NCI-H2029 (cell line): ENCODE data around the gene ZNF362.

ENCODE experiments used
- DNase-seq: peaks from one replicate; lab custom pipeline; 2025; lab: John Stamatoyannopoulos, UW

ZNF362 gene

GRCh38 chr1:33327587-33328325 lies 71.5 kb downstream of the ZNF362 start:
- DNase-seq: peak; percentile 87

DNA sequence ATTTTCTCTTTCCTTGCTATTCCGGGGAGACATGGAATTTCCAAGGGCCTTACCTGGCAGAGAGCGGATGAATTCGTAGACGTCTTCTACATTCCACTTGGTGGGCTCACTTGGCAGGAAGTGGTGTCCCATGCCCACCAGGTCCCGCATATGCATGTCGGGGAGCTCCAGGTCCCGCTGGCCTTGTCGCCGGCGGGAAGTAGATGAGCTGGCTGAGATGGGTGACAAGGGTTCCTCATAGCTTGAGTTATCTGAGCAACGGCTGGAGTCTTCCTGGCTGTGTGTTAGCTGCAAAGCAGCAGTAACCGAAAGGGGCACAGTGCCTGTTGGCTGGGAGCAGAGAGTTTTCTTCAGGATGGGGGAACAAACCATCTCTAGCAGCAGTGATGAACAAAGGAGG lies 72.5 kb downstream of the ZNF362 start:
- no peak for DNase-seq

DNA sequence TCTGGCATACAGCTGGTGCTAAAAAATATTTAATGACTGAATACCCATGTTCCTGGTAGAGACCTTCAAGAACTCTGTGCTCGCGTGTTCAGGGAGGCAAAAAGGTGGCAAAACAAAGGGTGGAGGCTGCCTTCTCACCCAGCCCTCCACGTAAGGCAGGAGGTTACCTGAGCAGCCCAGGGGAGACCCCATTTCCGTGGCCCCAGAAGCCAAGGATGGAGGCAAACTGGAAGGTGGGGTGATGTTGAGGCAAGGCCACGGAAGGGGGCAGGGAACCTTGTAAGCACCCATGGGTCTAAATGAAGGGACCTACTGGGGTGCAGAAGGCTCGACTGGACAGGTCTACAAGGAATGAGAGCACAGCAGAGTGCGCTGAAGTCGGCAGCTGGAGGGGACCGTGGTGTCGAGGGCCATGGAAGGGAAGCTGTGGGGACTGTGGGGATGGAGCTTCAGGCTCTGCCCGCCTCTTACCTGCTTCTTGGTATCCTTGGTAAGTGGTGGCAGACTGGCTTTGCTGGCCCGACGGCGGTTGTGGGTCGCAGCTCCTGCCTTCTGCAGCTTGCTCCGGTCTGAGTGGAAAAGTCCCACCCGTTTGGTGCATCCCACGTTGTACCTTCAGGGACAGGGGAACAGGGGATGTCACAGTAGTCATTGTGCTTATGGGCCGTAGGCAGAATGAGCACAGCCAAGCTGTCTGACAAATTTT lies 73.5 kb downstream of the ZNF362 start:
- DNase-seq: no peak

DNA sequence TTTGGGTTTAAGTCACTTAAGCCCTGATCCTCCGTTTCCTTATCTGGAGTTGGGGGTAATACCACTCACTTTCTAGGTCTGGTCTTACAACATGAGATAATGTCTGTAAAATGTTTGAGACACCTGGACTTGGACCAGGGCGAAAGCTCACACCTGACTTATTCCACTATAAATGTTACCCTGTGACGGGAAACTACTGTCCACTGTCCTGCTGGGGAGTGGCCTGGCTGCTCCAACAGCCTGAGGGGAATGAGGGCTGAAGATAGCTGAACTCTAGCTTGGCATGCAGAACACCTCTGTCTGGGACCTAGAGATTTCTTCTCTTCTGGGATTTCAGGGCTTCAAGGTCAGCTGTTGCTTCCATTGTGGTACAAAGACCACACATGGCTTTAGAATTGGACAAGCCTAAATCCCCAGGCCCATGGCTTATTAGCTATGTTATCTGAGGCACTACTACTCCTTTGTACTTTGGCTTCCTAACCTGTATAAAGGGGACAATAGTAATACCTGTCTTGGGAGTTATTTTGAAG lies 74.1 kb downstream of the ZNF362 start:
- DNase-seq: no peak

GRCh38 chr1:33330906-33331305 lies 74.6 kb downstream of the ZNF362 start:
- DNase-seq: no peak

- DNase-seq: no peak
These were observed 75.4 kb downstream of the ZNF362 start for GRCh38 chr1:33331444-33332356.

GRCh38 chr1:33332357-33332789 lies 76.1 kb downstream of the ZNF362 start:
- DNase-seq: no peak

GRCh38 chr1:33332881-33333280 lies 76.6 kb downstream of the ZNF362 start:
- DNase-seq: no peak

DNA sequence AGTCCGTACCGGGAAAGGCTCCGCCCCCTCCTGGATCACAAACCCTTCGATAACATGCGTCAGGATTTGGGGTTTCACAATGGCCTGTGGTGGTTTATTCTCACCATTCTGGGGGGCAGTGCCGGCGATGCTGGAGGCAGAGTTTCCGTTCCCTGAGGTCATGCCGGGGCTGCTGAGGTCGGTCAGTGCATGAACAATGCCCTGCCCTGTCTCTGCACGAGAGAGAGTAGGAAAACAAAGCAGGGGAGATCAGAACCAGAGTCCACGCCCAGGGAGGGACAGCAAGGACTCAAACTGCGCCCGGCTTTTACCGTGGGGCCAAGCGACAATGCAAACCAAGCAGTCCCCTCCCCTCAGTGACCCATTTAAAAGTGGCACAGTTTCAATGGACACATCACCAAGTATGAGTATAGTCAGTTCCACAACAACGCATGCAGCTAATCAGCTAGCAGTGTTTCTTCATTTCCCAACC lies 77.8 kb downstream of the ZNF362 start:
- no peak for DNase-seq

DNA sequence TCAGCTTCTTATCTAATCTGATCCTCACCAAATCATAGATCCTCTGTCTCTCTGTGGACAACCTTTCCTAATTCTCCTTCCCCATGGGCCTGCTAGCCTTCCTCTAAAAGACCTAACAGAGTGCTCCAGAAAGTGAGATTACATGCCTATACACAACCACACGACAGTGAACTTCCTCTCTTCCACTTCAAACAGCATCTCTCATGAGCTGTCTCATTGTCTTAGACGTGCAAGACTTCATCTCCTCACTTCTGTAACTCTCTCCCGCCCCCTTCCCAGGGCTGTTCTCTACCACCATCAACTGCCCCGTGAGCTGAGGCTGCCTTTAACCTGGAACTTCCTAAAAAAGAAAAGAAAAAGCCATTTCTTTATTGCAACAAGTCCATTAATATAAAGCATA lies 78.7 kb downstream of the ZNF362 start:
- DNase-seq: no peak

DNA sequence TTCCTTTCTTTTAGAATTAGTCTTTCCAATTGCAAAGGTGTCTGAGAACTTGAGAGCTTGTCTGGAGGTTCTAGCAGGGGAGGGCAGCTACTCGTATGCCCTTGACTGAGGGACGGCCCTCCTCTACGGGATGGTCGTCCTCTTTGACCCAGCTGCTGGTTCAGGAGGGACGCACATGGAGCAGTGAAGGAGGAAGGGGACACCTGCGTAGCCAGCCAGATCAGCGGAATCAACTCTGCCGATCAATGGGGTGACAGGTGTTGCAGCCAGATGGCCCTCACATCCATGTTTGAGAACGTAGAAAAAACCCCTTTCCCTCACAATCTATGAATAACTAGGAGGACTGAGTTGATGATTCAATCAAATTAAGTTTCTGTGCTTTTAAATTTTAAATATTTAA lies 80.3 kb downstream of the ZNF362 start:
- no peak for DNase-seq

GRCh38 chr1:33337441-33337840 lies 81.1 kb downstream of the ZNF362 start:
- DNase-seq: no peak

DNA sequence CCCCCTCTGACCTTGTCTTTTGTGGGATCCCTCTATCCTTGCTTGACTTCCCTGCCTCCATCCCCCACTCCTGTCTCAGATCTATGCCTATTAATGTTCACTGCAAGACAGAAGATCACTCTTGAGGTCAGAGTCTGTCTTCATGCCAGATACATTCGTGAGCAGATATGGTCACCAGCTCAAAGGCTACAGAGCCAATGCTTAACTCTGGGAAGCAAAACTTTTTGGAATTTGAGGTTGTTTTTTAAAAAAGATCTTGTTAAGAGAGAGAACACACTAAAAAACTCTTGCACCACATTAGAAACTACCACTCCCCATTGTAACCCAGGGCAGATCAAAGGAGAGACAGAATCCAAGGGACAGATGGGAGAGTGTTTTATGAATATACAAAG lies 81.8 kb downstream of the ZNF362 start:
- no peak for DNase-seq

GRCh38 chr1:33338440-33339211 lies 82.3 kb downstream of the ZNF362 start:
- no peak for DNase-seq

GRCh38 chr1:33339413-33339812 lies 83.1 kb downstream of the ZNF362 start:
- DNase-seq: no peak

- DNase-seq: no peak
These were observed 84.9 kb downstream of the ZNF362 start for GRCh38 chr1:33341190-33341589.

DNA sequence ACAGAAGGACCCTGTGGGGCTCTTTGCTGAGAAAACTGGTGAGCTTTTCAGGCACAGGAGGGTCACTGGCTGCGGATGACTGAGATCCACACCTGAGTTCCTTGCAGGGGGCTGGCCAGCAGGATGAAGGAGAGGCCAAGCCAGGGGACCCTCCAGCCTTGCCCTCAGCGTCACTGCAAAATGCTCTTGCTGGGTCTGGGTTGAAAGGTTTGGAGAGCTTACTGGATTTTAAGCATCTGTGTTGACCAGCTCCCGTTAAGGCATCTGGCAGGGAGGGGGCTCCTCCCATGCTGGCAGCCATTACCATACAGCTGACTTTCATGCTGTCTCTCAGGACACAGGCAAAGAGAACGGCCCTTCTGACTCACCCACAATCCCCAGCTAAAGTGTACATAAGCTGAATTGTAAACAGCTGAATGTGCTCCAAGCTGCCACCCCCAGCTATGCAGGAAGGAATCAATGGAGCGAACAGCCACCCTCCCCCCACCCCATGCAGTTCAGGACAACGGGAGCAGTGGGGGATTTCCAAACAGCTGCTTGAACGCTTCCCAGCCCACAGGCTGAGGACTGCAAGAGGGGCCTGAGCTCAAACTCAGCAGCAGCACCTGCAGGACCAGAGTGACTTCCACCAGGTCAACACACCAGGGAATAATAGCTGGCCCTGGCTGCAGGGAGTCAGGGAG lies 85.9 kb downstream of the ZNF362 start:
- DNase-seq: peak; percentile 90

DNA sequence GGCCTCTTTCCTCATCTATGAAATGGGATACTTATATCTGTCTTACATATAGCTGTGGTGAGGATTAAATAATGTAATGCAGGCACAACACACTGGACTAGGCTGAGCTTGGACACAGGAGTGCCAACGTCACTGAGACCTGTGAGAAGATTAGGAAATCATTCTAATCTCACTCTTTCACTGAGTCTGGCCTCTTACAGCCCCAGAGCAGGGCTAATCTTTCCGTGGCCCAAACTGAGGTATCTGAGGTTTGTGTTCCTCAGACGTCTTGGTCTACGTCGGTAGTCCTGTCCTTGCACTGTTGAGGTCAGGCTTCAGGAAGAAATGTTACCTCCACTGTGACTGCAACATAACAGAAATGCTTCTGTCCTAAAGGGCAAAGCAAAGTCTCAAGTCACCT lies 87.2 kb downstream of the ZNF362 start:
- no peak for DNase-seq

GRCh38 chr1:33344896-33345560 lies 88.7 kb downstream of the ZNF362 start:
- DNase-seq: no peak

DNA sequence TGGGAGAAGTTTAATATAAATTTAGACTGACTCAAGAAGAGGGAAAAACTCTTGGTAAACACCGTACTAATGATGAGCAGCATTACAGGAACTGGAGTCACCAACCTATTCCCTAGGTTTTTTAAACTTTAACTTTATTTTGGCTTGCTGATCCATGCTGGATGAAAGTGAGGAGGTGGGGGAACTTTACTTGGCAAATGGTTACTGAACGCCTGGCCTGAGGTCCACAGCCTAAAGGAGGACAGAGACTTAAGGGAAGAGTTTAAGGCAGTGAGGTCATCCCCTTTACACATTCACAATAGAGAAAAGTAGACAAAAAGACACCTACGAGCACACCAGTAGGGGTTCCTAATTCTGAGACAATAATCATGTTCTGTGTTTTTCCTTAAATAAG lies 90.2 kb downstream of the ZNF362 start:
- DNase-seq: no peak
